Measurements from ENCODE around the gene COA7. TPM values are rescaled to one million over a fixed set of nuclear protein-coding genes. Genes with fewer than 3 reads are reported as not detected.

COA7 gene
- polyA plus RNA-seq, 6 donors from 2014 or later, result 1.3 to 2.3 (median 1.8) TPM

DNA sequence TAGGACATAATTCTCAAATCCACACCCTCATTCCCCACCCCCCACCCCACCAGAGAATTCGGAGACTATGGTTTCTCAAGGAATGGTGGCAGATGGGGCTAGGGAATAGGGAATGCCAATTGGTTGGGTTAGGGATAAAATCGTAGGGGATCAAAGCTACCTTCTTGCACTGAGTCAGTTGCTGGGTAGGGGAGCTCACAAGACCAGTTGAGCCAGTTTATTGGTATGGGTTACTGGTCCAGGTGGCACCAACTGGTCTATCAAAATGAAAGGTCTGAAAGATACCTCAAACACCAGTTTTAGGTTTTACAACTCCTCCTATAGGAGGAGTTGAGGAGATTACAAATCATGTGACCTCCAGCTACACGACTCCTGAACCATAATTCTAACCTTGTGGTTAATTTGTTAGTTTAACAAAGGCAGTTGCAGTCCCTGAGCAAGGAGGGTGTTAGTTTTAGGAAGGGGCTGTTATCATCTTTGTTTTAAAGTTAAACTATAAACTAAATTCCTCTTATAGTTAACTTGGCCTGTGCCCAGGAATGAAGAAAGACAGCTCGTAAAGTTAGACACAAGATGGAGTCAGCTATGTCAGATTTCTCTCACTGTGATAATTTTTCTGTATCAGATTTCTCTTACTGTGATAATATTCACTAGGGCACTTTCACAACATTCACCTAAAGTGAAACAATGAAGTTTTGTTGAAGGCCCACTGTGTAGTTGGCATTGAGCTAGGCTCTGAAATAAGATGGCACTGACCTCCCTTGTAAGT lies 62.6 kb downstream of the COA7 start:
- H3K4me3 Mint-ChIP-seq, result peak overlapping the region; percentile 63 to 100 (median 92)
- ATAC-seq (ENCODE audit: low read depth in 2 of 2) (no peak), DNase-seq (no peak)
- peaks cover 59 to 86% (median 68%) of the 10 kb centered on the region in 3 donors for H3K4me1 Mint-ChIP-seq
- H3K27ac Mint-ChIP-seq, result peak overlapping the region; percentile 81 to 99 (median 98)
- H3K36me3 Mint-ChIP-seq, result peaks cover 0 to 13% of the 10 kb centered on the region in 2 donors
- no peaks in the 10 kb centered on the region for H3K27me3 Mint-ChIP-seq
- H3K9me3 Mint-ChIP-seq, result no peaks in the 10 kb centered on the region

Other genes with a start within 250 kb of the COA7 start
- 10 to 100 TPM; 35.7 to 47.9 (median 38.8) TPM for gene TUT4, start 145.3 kb downstream of the COA7 start, polyA plus RNA-seq (ENCODE audit: low read depth in 6 of 6)
- 10 to 100 TPM; 22.2 to 49.8 (median 34.8) TPM for gene GPX7, start 96.0 kb downstream of the COA7 start, polyA plus RNA-seq (ENCODE audit: low read depth in 6 of 6)
- gene SHISAL2A, start 65.2 kb downstream of the COA7 start, polyA plus RNA-seq (ENCODE audit: low read depth in 6 of 6), result 10 to 100 TPM in 5 of 6 donors, 1 to 10 TPM in 1; 7.4 to 19.6 (median 15.7) TPM
- 10 to 100 TPM in 5 of 6 donors, 1 to 10 TPM in 1; 6.8 to 14.2 (median 12.9) TPM for gene ZYG11B, start 28.1 kb upstream of the COA7 start, polyA plus RNA-seq (ENCODE audit: low read depth in 6 of 6)
- gene ZYG11A, start 144.4 kb upstream of the COA7 start, polyA plus RNA-seq (ENCODE audit: low read depth in 6 of 6), result not detected
- gene ECHDC2, start 223.4 kb upstream of the COA7 start, polyA plus RNA-seq (ENCODE audit: low read depth in 6 of 6), result 10 to 100 TPM in 1 of 6 donors, 1 to 10 TPM in 5; 7.0 to 15.2 (median 9.6) TPM
- gene SCP2, start 228.9 kb upstream of the COA7 start, polyA plus RNA-seq (ENCODE audit: low read depth in 6 of 6), result 100 to 1,000 TPM; 126 to 206 (median 169) TPM

Measured in naive B cell (primary cell).